Cardiac muscle cell (in vitro differentiated cells and primary cell): ENCODE results near the gene NYAP1. TPM values are rescaled to one million over a fixed set of nuclear protein-coding genes. Genes with fewer than 3 reads are reported as not detected.

Experiments used
- DNase-seq, 2 donors: peaks; one replicate each; pipeline versions ENCODE4 v3.0.0 to v3.0.0-alpha.2; 2010 to 2017; ENCODE audit warnings: low read depth in 1 of 2, low spot score in 1 of 2
- H3K27ac ChIP-seq: fragments of 200-600 bp; sonication (generic); 2 replicates; pipeline ENCODE4 v1.5.1; 2016
- H3K27me3 ChIP-seq: fragments of 200-600 bp; sonication (generic); 2 replicates; pipeline ENCODE4 v1.6.0; 2016; ENCODE audit warnings: control low read depth
- H3K36me3 ChIP-seq: fragments of 200-600 bp; sonication (generic); 2 replicates; pipeline ENCODE4 v1.5.1; 2016; ENCODE audit warnings: control low read depth
- H3K4me1 ChIP-seq: fragments of 200-600 bp; sonication (generic); 2 replicates; pipeline ENCODE4 v1.8.1; 2017; ENCODE audit warnings: low read depth, mild to moderate bottlenecking, mixed run types
- H3K4me3 ChIP-seq: fragments of 200-600 bp; sonication (generic); 2 replicates; pipeline ENCODE4 v1.5.1; 2016; ENCODE audit warnings: mild to moderate bottlenecking
- H3K9me3 ChIP-seq: fragments of 200-600 bp; sonication (generic); 2 replicates; pipeline ENCODE4 v1.5.1; 2017; ENCODE audit warnings: low read depth, mild to moderate bottlenecking, control low read depth
- polyA plus RNA-seq: library from polyadenylated mRNA; unstranded; fragments of >200 nt; fragmentation: Nextera tagmentation; extraction: Ambion mirVana; gene quantifications from 2 replicates; pipeline ENCODE4 v1.2.1, GENCODE V29; 2016
- total RNA-seq: library from RNA; depleted of rRNA; stranded (reverse); fragments of >200 nt; gene quantifications from 2 replicates; pipeline ENCODE4 v1.2.3, GENCODE V29; 2016
- TF ChIP-seq, protein P1 (sequence below): IDR thresholded peaks from 2 replicates; pipeline ENCODE4 v1.5.1; 2012; ENCODE audit warnings: low read depth, mild to moderate bottlenecking, low read length

NYAP1 gene
- total and polyA plus RNA-seq, 2 experiments from 2014 or later = 0.06 to 13.0 TPM

DNA sequence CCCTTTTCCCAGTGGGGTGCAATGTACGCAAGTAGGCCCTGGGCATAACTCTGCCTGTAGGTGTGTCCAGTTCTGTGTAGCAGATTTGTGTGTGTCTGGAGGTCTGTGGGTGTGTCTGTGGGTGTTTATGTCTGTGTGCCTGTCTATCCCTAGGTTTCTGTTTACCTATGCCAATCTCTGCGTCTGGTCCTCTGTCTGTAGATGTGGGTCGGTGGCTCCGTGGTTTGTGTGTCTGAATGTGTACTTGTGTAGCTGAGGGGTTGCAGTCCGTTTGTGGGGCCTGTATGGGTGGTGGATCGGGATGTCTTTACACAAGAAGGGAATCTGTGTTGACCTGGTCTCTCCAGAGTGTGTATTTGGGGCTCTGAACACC, 932 bp downstream of the NYAP1 start:
- H3K27me3 ChIP-seq = no peaks in the 10 kb centered on the region
- H3K4me3 ChIP-seq = peak overlapping the region; percentile 65
- H3K9me3 ChIP-seq = no peaks in the 10 kb centered on the region
- H3K36me3 ChIP-seq = peaks cover 3% of the 10 kb centered on the region
- no peak for DNase-seq
- TF ChIP-seq, protein P1, sequence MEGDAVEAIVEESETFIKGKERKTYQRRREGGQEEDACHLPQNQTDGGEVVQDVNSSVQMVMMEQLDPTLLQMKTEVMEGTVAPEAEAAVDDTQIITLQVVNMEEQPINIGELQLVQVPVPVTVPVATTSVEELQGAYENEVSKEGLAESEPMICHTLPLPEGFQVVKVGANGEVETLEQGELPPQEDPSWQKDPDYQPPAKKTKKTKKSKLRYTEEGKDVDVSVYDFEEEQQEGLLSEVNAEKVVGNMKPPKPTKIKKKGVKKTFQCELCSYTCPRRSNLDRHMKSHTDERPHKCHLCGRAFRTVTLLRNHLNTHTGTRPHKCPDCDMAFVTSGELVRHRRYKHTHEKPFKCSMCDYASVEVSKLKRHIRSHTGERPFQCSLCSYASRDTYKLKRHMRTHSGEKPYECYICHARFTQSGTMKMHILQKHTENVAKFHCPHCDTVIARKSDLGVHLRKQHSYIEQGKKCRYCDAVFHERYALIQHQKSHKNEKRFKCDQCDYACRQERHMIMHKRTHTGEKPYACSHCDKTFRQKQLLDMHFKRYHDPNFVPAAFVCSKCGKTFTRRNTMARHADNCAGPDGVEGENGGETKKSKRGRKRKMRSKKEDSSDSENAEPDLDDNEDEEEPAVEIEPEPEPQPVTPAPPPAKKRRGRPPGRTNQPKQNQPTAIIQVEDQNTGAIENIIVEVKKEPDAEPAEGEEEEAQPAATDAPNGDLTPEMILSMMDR = no peak
- H3K27ac ChIP-seq = no peak overlapping the region
- H3K4me1 ChIP-seq = peaks cover 20% of the 10 kb centered on the region

DNA sequence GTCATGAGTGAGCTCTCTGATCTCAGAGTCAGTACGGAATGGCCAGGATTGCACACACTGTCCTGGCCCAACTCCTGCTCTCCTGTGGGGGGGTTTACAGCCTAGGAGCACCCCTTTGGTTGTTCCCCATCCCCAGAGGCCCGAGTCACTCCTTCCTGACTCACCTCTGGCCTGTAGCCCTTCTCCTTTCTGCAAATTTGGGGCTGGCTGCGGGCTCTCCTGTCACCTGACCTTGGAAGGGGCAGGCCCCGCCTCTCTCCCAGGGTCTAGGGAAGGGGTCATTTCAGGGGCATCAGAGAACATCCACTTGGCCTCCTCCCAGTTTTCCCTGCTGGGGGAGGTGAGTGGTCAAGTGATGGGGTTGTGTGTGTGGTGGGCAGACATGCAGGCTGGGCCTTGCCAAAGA, 1.7 kb downstream of the NYAP1 start:
- no peak overlapping the region for H3K4me3 ChIP-seq
- peak overlapping the region; percentile 67 for H3K27ac ChIP-seq
- H3K4me1 ChIP-seq = peaks cover 20% of the 10 kb centered on the region
- peaks cover 3% of the 10 kb centered on the region for H3K36me3 ChIP-seq
- H3K27me3 ChIP-seq = no peaks in the 10 kb centered on the region
- peak in 1 of 2 donors; percentile 49 for DNase-seq
- TF ChIP-seq, protein P1 = no peak
- no peaks in the 10 kb centered on the region for H3K9me3 ChIP-seq

DNA sequence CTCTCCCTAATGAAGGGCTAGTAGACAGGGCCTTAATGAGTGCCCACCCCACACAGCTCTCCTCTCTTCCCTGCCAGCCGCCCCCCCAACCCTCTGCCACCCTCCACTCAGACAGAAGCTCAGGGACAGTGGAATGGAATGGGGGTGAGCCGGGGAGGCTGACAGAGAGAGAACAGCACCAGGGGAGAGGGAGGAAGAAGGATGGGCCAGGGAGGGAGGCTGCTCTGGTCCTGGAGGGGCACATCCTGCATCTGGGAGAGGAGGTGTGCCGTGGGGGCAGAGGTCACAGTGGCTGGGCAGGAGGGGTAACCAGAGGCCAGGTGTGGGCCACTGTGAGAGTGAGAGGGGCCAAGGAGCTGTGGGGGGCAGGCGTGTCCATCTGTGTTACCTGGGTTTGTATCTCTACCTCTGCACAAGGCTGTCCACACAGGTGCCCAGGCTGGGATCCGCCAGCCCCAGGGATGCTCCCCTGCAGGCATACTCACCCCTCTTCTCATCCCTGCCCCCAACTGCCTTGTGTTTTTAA, 2.4 kb downstream of the NYAP1 start:
- peaks cover 3% of the 10 kb centered on the region for H3K36me3 ChIP-seq
- peak overlapping the region; percentile 67 for H3K27ac ChIP-seq
- no peaks in the 10 kb centered on the region for H3K9me3 ChIP-seq
- no peak overlapping the region for H3K4me3 ChIP-seq
- H3K4me1 ChIP-seq = peaks cover 20% of the 10 kb centered on the region
- H3K27me3 ChIP-seq = no peaks in the 10 kb centered on the region
- DNase-seq = no peak
- TF ChIP-seq, protein P1 = no peak

DNA sequence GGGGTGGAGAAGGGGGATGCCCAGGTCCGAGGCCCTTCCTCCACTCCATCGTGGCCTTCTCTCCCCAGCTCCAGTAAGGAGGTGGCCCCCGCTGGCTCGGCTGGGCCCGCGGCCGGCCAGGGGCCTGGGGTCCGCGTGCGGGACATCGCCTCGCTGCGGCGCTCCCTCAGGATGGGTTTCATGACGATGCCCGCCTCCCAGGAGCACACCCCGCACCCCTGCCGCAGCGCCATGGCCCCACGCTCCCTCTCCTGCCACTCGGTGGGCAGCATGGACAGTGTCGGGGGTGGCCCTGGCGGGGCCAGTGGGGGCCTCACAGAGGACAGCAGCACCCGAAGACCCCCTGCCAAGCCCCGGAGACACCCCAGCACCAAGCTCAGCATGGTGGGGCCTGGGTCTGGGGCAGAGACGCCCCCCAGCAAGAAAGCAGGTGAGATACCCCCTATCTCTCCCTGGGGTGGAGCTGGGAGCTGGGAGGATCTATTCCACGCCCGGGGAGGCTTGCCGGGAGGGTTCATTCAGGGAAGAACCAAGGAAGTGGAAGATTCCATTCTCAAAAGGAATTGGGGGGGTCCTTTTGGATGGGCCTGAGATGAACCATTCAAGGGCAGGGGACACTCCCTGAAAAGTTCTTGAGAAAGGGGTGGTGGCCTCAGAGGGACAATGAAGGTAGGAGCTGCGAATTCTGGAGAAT, 3.2 kb downstream of the NYAP1 start:
- DNase-seq = peak in 1 of 2 donors; percentile 51

DNA sequence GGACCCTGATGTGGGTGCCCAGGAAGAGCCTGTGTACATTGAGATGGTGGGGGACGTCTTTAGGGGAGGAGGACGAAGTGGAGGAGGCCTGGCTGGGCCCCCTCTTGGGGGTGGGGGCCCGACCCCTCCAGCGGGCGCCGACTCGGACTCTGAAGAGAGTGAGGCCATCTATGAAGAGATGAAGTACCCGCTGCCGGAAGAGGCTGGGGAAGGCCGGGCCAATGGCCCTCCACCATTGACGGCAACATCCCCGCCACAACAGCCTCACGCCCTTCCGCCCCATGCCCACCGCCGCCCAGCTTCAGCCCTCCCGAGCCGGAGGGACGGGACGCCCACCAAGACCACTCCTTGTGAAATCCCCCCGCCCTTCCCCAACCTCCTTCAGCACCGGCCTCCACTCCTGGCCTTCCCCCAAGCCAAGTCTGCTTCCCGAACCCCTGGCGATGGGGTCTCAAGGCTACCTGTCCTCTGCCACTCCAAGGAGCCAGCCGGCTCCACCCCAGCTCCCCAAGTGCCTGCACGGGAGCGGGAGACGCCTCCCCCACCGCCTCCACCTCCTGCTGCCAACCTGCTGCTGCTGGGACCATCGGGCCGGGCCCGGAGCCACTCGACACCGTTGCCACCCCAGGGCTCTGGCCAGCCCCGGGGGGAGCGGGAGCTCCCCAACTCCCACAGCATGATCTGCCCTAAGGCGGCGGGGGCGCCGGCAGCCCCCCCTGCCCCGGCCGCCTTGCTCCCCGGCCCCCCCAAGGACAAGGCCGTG, 4.8 kb downstream of the NYAP1 start:
- TF ChIP-seq, protein P1 = no peak
- Histone ChIP-seq H3K36me3 (peaks cover 3% of the 10 kb centered on the region), H3K27me3 (peaks cover 7% of the 10 kb centered on the region), H3K4me3 (no peak overlapping the region), H3K4me1 (peaks cover 20% of the 10 kb centered on the region), H3K27ac (no peak overlapping the region), H3K9me3 (no peaks in the 10 kb centered on the region)
- no peak for DNase-seq

More for the DNA sequence above, 3.2 kb downstream of the NYAP1 start:
- H3K9me3 ChIP-seq = no peaks in the 10 kb centered on the region
- TF ChIP-seq, protein P1 = no peak
- no peaks in the 10 kb centered on the region for H3K27me3 ChIP-seq
- H3K4me1 ChIP-seq = peaks cover 20% of the 10 kb centered on the region
- H3K4me3 ChIP-seq = no peak overlapping the region
- H3K27ac ChIP-seq = no peak overlapping the region
- peaks cover 3% of the 10 kb centered on the region for H3K36me3 ChIP-seq
